SK-N-SH (cell line): ENCODE data around the gene CDH2. TPM values are rescaled to one million over a fixed set of nuclear protein-coding genes. Genes with fewer than 3 reads are reported as not detected.

ENCODE experiments used
- CTCF ChIA-PET: fragments of 300-600, 350-600 bp; formaldehyde crosslinking; extraction: SDS; loops from one replicate; lab custom pipeline; 2021; lab: Yijun Ruan, JAX
- POLR2A ChIA-PET: fragments of 350-600 bp; sonication (Branson Sonifier 250); formaldehyde crosslinking; extraction: SDS; loops from one replicate; lab custom pipeline; 2020; ENCODE audit warnings: antibody characterized with exemption, inconsistent platforms; lab: Yijun Ruan, JAX
- DNase-seq: peaks from one replicate; pipeline ENCODE4 v3.0.0; 2012
- H2AFZ ChIP-seq: fragments of 200-600 bp; sonication (generic); 2 replicates; pipeline ENCODE4 v1.8.1; 2016; ENCODE audit warnings: antibody characterized with exemption, mild to moderate bottlenecking, low read depth
- H3F3A ChIP-seq: fragments of 200-600 bp; sonication (generic); replicated peaks from 2 replicates; pipeline ENCODE3; 2016; ENCODE audit warnings: antibody characterized with exemption, mild to moderate bottlenecking; ENCODE audit not compliant: insufficient read depth
- H3K27ac ChIP-seq, 2 experiments: fragments of 200-500 bp in 1 of 2; fragments of 200-600 bp in 1 of 2; sonication (Bioruptor generic) in 1 of 2; sonication (generic), shearing (Covaris generic) in 1 of 2; 2 replicates each; pipeline versions ENCODE4 v1.5.1 to v1.6.1; 2014 to 2016; ENCODE audit warnings: low read depth in 2 of 2, inconsistent platforms in 1 of 2, low read length in 1 of 2, mild to moderate bottlenecking in 1 of 2, mixed read lengths in 1 of 2
- H3K27me3 ChIP-seq: fragments of 200-600 bp; sonication (generic), shearing (Covaris generic); 2 replicates; pipeline ENCODE4 v1.6.1; 2016; ENCODE audit warnings: mixed run types; ENCODE audit not compliant: insufficient read depth
- H3K36me3 ChIP-seq, 2 experiments: fragments of 200-500 bp in 1 of 2; fragments of 200-600 bp in 1 of 2; sonication (Bioruptor generic) in 1 of 2; sonication (generic) in 1 of 2; replicated peaks in 1 of 2; 2 replicates each; pipeline versions ENCODE3 to v1.5.1; 2014 to 2016; ENCODE audit warnings: low read length in 1 of 2, mild to moderate bottlenecking in 1 of 2; ENCODE audit not compliant: insufficient read depth in 2 of 2, control insufficient read depth in 1 of 2
- H3K4me1 ChIP-seq, 2 experiments: fragments of 200-500 bp in 1 of 2; fragments of 200-600 bp in 1 of 2; sonication (Bioruptor generic) in 1 of 2; sonication (generic), shearing (Covaris generic) in 1 of 2; 2 replicates each; pipeline versions ENCODE4 v1.5.1 to v1.6.1; 2014 to 2016; ENCODE audit warnings: low read depth in 1 of 2, low read length in 1 of 2, mixed run types in 1 of 2; ENCODE audit not compliant: insufficient read depth in 2 of 2, control insufficient read depth in 1 of 2
- H3K4me2 ChIP-seq: fragments of 200-600 bp; sonication (generic), shearing (Covaris generic); 2 replicates; pipeline ENCODE4 v1.6.1; 2017; ENCODE audit warnings: mixed run types
- H3K4me3 ChIP-seq, 2 experiments: fragments of 200-500 bp in 1 of 2; fragments of 200-600 bp in 1 of 2; sonication (Bioruptor generic) in 1 of 2; sonication (generic), shearing (Covaris generic) in 1 of 2; 2 replicates each; pipeline versions ENCODE4 v1.5.1 to v1.8.1; 2014 to 2016; ENCODE audit warnings: low read depth in 2 of 2, inconsistent platforms in 1 of 2, low read length in 1 of 2, mild to moderate bottlenecking in 1 of 2, mixed read lengths in 1 of 2, moderate library complexity in 1 of 2
- H3K79me2 ChIP-seq: fragments of 200-600 bp; sonication (generic); 2 replicates; pipeline ENCODE4 v1.8.1; 2017; ENCODE audit warnings: mild to moderate bottlenecking; ENCODE audit not compliant: insufficient read depth
- H3K9ac ChIP-seq: fragments of 200-600 bp; sonication (generic); 2 replicates; pipeline ENCODE4 v1.6.1; 2017; ENCODE audit warnings: mixed run types
- H3K9me2 ChIP-seq: fragments of 200-600 bp; sonication (generic); 2 replicates; pipeline ENCODE4 v1.6.1; 2017; ENCODE audit warnings: mixed run types
- H3K9me3 ChIP-seq: fragments of 200-600 bp; sonication (generic); 2 replicates; pipeline ENCODE4 v1.6.1; 2017; ENCODE audit warnings: mixed run types, mild to moderate bottlenecking, moderate library complexity
- H4K20me1 ChIP-seq: fragments of 200-600 bp; sonication (generic); 2 replicates; pipeline ENCODE4 v1.6.1; 2017; ENCODE audit warnings: mild to moderate bottlenecking, mixed run types; ENCODE audit not compliant: insufficient read depth
- CHD2 ChIP-seq: fragments of 150-350 bp; IDR thresholded peaks from 2 replicates; pipeline ENCODE4 v1.6.1; 2018; ENCODE audit warnings: low read length; ENCODE audit not compliant: partially characterized antibody
- ELF1 ChIP-seq: IDR thresholded peaks from 2 replicates; pipeline ENCODE4 v1.4.0; 2012
- EP300 ChIP-seq, 2 experiments: IDR thresholded peaks; 2 replicates each; pipeline versions ENCODE4 v1.4.0 to v1.6.1; 2012; ENCODE audit warnings: borderline replicate concordance in 1 of 2, low read depth in 1 of 2, low read length in 1 of 2
- EZH2phosphoT487 ChIP-seq: fragments of 200-600 bp; sonication (generic); IDR thresholded peaks from 2 replicates; pipeline ENCODE4 v1.6.1; 2017; ENCODE audit warnings: low read depth, mixed run types, mild to moderate bottlenecking, antibody characterized with exemption, moderate library complexity, borderline replicate concordance
- FOXJ3 ChIP-seq: sonication (generic); formaldehyde crosslinking; IDR thresholded peaks from 2 replicates; pipeline ENCODE4 v1.5.1; 2020; ENCODE audit warnings: mild to moderate bottlenecking, missing genetic modification reagents
- FOXM1 ChIP-seq: IDR thresholded peaks from 2 replicates; pipeline ENCODE4 v1.4.0; 2012; ENCODE audit warnings: low read depth, mild to moderate bottlenecking
- GABPA ChIP-seq: IDR thresholded peaks from 2 replicates; pipeline ENCODE4 v1.4.0; 2012; ENCODE audit warnings: low read depth, mild to moderate bottlenecking
- MAX ChIP-seq: IDR thresholded peaks from 2 replicates; pipeline ENCODE4 v1.4.0; 2012; ENCODE audit warnings: low read depth
- NRF1 ChIP-seq: IDR thresholded peaks from 2 replicates; pipeline ENCODE4 v1.6.1; 2012; ENCODE audit warnings: low read depth, mild to moderate bottlenecking, low read length
- PBX3 ChIP-seq: IDR thresholded peaks from 2 replicates; pipeline ENCODE4; 2012
- POLR2AphosphoS5 ChIP-seq: IDR thresholded peaks from 2 replicates; pipeline ENCODE4 v1.6.1; 2012; ENCODE audit warnings: low read depth, low read length
- RXRA ChIP-seq: IDR thresholded peaks from 2 replicates; pipeline ENCODE4 v1.4.0; 2012; ENCODE audit warnings: low read depth, mild to moderate bottlenecking, borderline replicate concordance
- TAF1 ChIP-seq: IDR thresholded peaks from 2 replicates; pipeline ENCODE4 v1.6.1; 2012; ENCODE audit warnings: low read depth, mild to moderate bottlenecking, low read length, moderate library complexity, borderline replicate concordance
- TEAD4 ChIP-seq: IDR thresholded peaks from 2 replicates; pipeline ENCODE4 v1.4.0; 2012; ENCODE audit warnings: mild to moderate bottlenecking, borderline replicate concordance; ENCODE audit not compliant: insufficient read depth
- USF2 ChIP-seq: fragments of 150-350 bp; IDR thresholded peaks from 2 replicates; pipeline ENCODE4 v1.6.1; 2017; ENCODE audit warnings: antibody characterized with exemption, low read length, low read depth, borderline replicate concordance
- YY1 ChIP-seq: IDR thresholded peaks from 2 replicates; pipeline ENCODE4 v1.4.0; 2012; ENCODE audit warnings: low read depth, mild to moderate bottlenecking
- ZBTB33 ChIP-seq: IDR thresholded peaks from 2 replicates; pipeline ENCODE4 v1.4.0; 2012; ENCODE audit warnings: low read depth, borderline replicate concordance
- WGBS: methylation state at CpG from one replicate; pipeline ENCODE4 v1.1.6; 2017; ENCODE audit warnings: low lambda C conversion rate; 5-methylcytosine and 5-hydroxymethylcytosine counted together
- polyA plus RNA-seq, 3 experiments: library from polyadenylated mRNA; depleted of rRNA; stranded (reverse); fragments of >200 nt; gene quantifications; 2 replicates each; pipeline ENCODE4 v1.2.3, GENCODE V29; 2012

The CDH2 gene
- polyA plus RNA-seq, 1 of the 3 experiments (the other 2 are of a cell fraction): 146 TPM

- no peaks in the 10 kb centered on the region for H3K9me3 ChIP-seq
- no peak for DNase-seq
- H3K4me2 ChIP-seq: no peak overlapping the region
- H3F3A ChIP-seq: peaks cover 26% of the 10 kb centered on the region
- peaks cover 100% of the 10 kb centered on the region for H3K79me2 ChIP-seq
- H3K27ac ChIP-seq: no peak overlapping the region
- TF ChIP-seq GABPA (no peak), PBX3 (no peak), RXRA (no peak), EZH2phosphoT487 (no peak), POLR2AphosphoS5 (no peak), TEAD4 (no peak), CHD2 (no peak), EP300 (IDR thresholded peaks at IDR 0.05; ENCODE audit: borderline replicate concordance in 1 of 2, low read depth in 1 of 2, low read length in 1 of 2) (no peak), YY1 (no peak), MAX (no peak), ELF1 (no peak), USF2 (no peak)
- no peaks in the 10 kb centered on the region for H3K27me3 ChIP-seq
- no peaks in the 10 kb centered on the region; a peak in 1 of 4 replicates for H3K4me1 ChIP-seq
- H3K36me3 ChIP-seq: peaks cover 35 to 76% of the 10 kb centered on the region in 2 experiments
- no peak overlapping the region for H3K9ac ChIP-seq
- H3K4me3 ChIP-seq: no peak overlapping the region
- CTCF ChIA-PET: no interaction called here
- H4K20me1 ChIP-seq: peaks cover 91% of the 10 kb centered on the region
- 97% methylated on average over 3 of the region's 3 CpGs for WGBS
- POLR2A ChIA-PET: no interaction called here
- no peak overlapping the region for H2AFZ ChIP-seq
- H3K9me2 ChIP-seq: no peaks in the 10 kb centered on the region
Observed at GRCh38 chr18:28138816-28139215, 38.1 kb downstream of the CDH2 start.

- peaks cover 7 to 10% of the 10 kb centered on the region in 2 experiments; a peak in 3 of 4 replicates for H3K4me1 ChIP-seq
- no peaks in the 10 kb centered on the region for H3K9me2 ChIP-seq
- H3K4me2 ChIP-seq: no peak overlapping the region
- no peak overlapping the region for H3K9ac ChIP-seq
- WGBS: 88% methylated on average over 4 of the region's 4 CpGs
- H3F3A ChIP-seq: peaks cover 26% of the 10 kb centered on the region
- H2AFZ ChIP-seq: no peak overlapping the region
- DNase-seq: no peak
- H3K27me3 ChIP-seq: no peaks in the 10 kb centered on the region
- ChIA-PET POLR2A (no interaction called here), CTCF (no interaction called here)
- H4K20me1 ChIP-seq: peaks cover 83% of the 10 kb centered on the region
- no peak overlapping the region for H3K4me3 ChIP-seq
- H3K79me2 ChIP-seq: peaks cover 100% of the 10 kb centered on the region
- H3K9me3 ChIP-seq: no peaks in the 10 kb centered on the region
- TF ChIP-seq GABPA (no peak), ZBTB33 (no peak), FOXM1 (no peak), USF2 (no peak), NRF1 (no peak), FOXJ3 (CRISPR knock-in tag) (no peak), POLR2AphosphoS5 (no peak), TAF1 (no peak), EP300 (IDR thresholded peaks at IDR 0.05; ENCODE audit: borderline replicate concordance in 1 of 2, low read depth in 1 of 2, low read length in 1 of 2) (no peak)
- H3K27ac ChIP-seq: no peak overlapping the region
- H3K36me3 ChIP-seq: peaks cover 32 to 54% of the 10 kb centered on the region in 2 experiments
Observed at GRCh38 chr18:28136071-28136470, 40.9 kb downstream of the CDH2 start.
